Subcutaneous adipose tissue (tissue), 4 donors: ENCODE data around the gene LMTK2. TPM values are rescaled to one million over a fixed set of nuclear protein-coding genes. Genes with fewer than 3 reads are reported as not detected.

ENCODE experiments used
- CTCF ChIP-seq: fragments of 450-650 bp; IDR thresholded peaks from one replicate; pipeline ENCODE4 v1.5.1; 2016; ENCODE audit warnings: low read depth, mild to moderate bottlenecking, control low read depth, antibody characterized with exemption, moderate library complexity
- total RNA-seq, 4 donors: library from RNA; depleted of rRNA; stranded (reverse); fragments of >200 nt; gene quantifications; one replicate each; pipeline ENCODE4 v1.1.0, GENCODE V29; 2016

Gene LMTK2
- total RNA-seq, result 10 to 100 TPM in 1 of 4 donors, 1 to 10 TPM in 3; 7.3 to 15.4 (median 8.6) TPM

DNA sequence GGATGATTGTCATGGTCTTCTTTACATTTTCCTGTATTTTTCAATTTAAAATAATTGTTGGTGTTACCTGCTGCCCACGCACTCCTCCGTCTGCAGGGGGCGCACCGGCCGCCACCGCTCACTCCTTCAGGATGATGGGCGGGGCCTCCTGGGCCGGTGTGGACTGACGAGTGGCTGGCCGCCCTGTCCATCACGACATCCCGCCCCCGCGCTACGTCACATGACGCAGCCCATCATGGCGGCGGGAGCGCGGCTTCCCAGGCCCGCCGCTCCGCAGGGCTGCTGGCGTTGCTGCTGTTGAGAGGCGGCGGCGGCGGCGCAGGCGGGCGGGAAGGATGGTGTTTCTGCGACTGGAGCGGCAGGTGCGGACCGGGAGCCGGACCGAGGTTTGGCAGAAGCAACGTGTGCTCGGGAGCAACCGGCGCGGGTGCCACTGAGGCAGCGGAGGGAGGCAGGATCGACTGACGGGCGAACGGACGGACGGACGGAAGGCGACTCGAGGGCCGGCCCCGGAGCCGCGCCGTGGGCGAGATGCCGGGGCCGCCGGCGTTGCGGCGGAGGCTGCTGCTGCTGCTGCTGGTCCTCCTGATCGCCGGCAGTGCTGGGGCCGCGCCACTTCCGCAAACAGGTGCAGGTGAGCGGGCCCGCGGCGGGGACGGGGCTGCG lies at the start of gene LMTK2:
LMTK2 (plus strand) TSS at position 216 of the 666 bp plus-strand sequence; CDS start at position 532, 316 bp downstream.
- TF ChIP-seq CTCF, result no peak

- TF ChIP-seq CTCF, result no peak
Observed at GRCh38 chr7:98057157-98057556, 49.5 kb upstream of the LMTK2 start.

- no peak for TF ChIP-seq CTCF
Observed at GRCh38 chr7:98058186-98058585, 48.5 kb upstream of the LMTK2 start.

DNA sequence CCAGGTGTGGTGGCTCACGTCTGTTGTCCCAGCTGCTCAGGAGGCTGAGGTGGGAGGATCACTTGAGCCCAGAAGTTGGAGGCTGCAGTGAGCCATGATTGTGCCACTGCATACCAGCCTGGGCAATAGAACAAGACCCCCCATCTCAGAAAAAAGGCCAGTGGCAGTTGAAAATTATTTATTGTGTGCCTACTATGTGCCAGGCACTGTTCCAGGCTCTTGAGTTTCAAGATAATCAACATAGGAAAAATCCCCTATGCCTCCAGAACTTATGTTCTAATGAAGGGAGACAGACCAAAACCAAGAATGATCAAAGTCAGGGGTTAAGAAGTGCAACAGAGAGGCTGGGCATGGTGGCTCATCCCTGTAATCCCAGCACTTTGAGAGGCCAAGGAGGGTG lies 42.4 kb upstream of the LMTK2 start:
- TF ChIP-seq CTCF, result no peak

- TF ChIP-seq CTCF, result no peak
Observed at GRCh38 chr7:98066208-98066607, 40.5 kb upstream of the LMTK2 start.

GRCh38 chr7:98066934-98067507 lies 39.6 kb upstream of the LMTK2 start:
- no peak for TF ChIP-seq CTCF

GRCh38 chr7:98073047-98073446 lies 33.6 kb upstream of the LMTK2 start:
- TF ChIP-seq CTCF, result no peak
